ENCODE data around the gene GPR176.
A peak's percentile ranks its signal among the peaks of the same experiment; 100 is the strongest.

GPR176 gene

DNA sequence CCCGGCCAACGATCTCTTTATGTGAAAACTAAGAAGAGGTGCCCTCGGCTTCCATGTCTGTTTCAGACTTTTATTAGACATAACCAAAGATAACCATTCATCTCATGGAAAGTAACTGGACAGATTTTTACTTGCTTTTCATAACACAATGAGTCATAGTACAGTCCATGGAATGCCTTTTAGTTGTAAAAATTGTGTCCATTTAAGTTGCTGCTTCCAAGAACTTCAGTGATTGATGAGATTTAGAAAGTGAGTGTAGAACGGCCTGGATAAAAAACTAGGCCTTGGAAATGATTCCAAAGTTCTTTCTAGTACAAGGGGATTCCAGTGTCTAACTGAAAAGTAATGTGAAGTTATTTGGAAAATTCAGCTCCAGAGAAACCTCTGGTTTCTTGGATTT is 24.7 kb upstream of the GPR176 start:
- Mint-ChIP-seq H3K27ac (no peak overlapping the region), H3K9me3 (no peaks in the 10 kb centered on the region), H3K4me1 (ENCODE audit: low read depth) (peaks cover 30% of the 10 kb centered on the region), H3K27me3 (ENCODE audit: low read depth) (no peaks in the 10 kb centered on the region), H3K36me3 (ENCODE audit: low read depth) (peaks cover 45% of the 10 kb centered on the region), H3K4me3 (no peak overlapping the region)

DNA sequence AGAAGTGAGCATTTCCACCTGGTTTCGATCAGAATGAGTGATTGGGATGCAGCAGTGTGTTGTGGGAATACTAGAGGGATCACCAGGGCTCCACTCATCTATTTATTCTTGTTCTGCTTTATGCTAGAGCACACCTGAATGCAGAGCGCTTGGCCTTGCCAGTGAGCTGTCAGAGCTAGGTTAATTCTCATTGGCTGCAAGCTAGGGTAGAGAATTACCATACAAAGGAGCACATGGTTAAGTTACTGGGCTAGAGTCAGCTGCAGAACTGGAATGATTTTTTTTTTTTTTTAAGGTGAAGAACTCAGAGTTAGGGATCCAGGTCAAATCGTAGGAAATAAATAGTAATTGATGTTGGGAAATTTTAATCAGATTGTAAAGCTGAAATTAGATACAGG is 22.7 kb upstream of the GPR176 start:
- Mint-ChIP-seq H3K27ac (no peak overlapping the region), H3K36me3 (ENCODE audit: low read depth) (peaks cover 43% of the 10 kb centered on the region), H3K27me3 (ENCODE audit: low read depth) (no peaks in the 10 kb centered on the region), H3K4me1 (ENCODE audit: low read depth) (peaks cover 25% of the 10 kb centered on the region), H3K4me3 (no peak overlapping the region), H3K9me3 (no peaks in the 10 kb centered on the region)

DNA sequence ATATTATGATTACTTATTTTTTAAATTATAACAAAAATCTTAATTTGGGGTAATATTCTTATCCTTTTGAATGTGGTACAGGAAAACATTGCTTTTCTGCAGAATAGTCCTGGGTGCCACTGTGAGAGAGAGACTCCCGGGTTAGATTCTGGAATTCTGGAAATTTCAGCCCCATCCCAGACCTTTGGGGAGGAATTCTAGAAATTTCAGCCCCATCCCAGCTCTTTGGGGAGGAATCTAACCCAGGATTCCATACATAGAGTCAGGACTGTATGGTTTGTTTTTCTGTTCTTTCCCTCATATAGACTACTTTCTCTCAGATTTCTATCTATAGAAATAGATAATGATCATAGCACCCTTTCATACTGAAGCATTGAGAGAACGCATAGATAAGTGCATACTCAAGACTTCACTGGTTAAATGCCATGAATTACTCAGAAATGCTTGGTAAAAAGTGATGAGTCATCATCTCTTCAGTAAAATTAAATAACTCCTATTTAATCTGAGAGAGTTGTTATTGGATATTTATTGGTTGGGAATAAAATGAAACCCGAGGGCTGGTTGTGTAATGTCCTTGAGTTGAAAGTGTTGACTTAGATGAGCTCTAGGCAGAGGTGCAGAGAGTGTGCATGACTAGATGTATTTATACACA is 22.2 kb upstream of the GPR176 start:
- no peaks in the 10 kb centered on the region for H3K9me3 Mint-ChIP-seq
- no peaks in the 10 kb centered on the region for H3K27me3 Mint-ChIP-seq (ENCODE audit: low read depth)
- H3K4me1 Mint-ChIP-seq (ENCODE audit: low read depth) = peaks cover 23% of the 10 kb centered on the region
- no peak overlapping the region for H3K27ac Mint-ChIP-seq
- H3K4me3 Mint-ChIP-seq = no peak overlapping the region
- peaks cover 43% of the 10 kb centered on the region for H3K36me3 Mint-ChIP-seq (ENCODE audit: low read depth)

DNA sequence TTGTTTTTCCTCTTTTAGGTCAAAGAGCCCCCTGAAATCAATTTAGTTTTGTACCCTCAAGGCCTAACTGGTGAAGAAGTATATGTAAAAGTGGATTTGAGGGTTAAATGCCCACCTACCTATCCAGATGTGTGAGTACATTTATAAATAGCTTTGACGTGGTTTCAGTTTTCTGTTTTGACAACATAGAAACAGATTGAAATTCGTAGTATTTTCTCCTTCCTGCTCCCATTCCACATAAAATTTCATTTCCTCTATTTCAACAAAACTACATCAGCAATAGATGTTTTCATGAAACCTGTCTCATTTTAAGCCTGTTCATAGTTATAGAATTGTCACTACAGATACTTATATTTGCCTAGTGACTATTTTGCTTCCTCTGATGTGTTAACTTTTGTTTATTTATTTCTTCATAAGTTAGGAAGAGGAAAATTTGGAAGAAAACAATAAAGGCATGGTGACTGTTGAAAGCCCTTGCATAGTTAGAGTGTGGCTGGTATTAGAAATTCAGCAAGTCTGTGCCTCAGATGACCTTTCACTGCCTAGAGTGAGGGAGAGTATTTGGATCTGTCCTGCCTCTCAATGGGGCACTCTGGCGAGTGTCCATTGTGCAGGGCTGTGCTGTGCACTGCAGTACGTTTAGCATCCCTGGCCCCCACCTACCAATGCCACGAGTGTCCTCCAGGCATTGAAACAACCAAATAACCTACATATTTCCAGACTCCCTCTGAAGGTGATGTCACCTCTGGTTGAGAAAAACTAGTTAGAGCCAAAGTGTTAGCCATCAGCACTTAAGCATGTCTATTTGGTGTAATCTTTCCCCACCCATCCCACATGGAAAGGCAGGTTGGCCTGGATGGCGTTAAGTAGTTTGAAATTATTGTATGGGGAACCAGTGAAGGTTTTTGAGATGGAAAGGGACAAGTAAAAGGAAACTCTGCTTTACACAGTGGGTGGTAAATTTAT is 19.7 kb upstream of the GPR176 start:
- H3K9me3 Mint-ChIP-seq = no peaks in the 10 kb centered on the region
- H3K27me3 Mint-ChIP-seq (ENCODE audit: low read depth) = no peaks in the 10 kb centered on the region
- H3K27ac Mint-ChIP-seq = no peak overlapping the region
- peaks cover 35% of the 10 kb centered on the region for H3K36me3 Mint-ChIP-seq (ENCODE audit: low read depth)
- peaks cover 31% of the 10 kb centered on the region for H3K4me1 Mint-ChIP-seq (ENCODE audit: low read depth)
- no peak overlapping the region for H3K4me3 Mint-ChIP-seq

DNA sequence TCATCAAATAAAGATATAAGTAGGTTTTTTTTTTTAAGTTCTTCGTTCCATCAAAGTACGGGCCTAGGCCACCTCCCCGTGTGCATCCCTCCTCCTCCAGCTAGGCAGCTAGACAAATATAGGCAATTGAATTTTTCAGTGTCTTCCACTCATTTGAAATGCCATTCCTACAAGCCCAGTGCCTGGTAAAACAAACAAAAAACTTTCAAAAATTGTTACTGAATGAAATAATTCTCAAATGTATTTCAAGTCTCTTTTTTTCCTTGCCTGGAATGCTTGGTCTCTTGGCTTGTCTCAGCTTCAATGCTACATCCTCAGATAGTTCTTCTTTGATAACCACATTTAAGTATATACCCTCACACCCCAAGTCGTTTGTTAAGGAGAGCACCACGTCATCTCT is 17.6 kb upstream of the GPR176 start:
- Mint-ChIP-seq H3K27ac (no peak overlapping the region), H3K4me1 (ENCODE audit: low read depth) (peaks cover 39% of the 10 kb centered on the region), H3K4me3 (no peak overlapping the region), H3K27me3 (ENCODE audit: low read depth) (no peaks in the 10 kb centered on the region), H3K36me3 (ENCODE audit: low read depth) (peaks cover 25% of the 10 kb centered on the region), H3K9me3 (no peaks in the 10 kb centered on the region)

DNA sequence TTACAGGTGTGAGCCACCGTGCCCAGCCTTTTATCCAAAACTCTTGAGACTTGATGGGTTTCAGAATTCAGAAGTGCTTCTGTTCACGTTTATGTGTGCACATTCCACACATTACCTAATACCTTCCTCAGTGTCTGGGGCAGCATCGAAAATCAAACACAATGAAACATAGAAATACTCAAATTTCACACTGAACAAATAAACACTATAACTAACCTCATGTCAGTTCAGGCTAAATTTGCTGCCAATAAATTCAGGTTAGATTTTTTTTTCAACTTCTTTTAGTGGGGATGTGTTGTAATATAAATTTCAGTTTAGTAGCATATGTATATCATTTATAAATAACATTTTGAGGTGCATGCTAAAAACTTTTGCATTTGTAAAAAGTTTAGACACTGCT is 16.6 kb upstream of the GPR176 start:
- Mint-ChIP-seq H3K9me3 (no peaks in the 10 kb centered on the region), H3K27ac (no peak overlapping the region), H3K4me3 (peak overlapping the region; percentile 10), H3K36me3 (ENCODE audit: low read depth) (peaks cover 19% of the 10 kb centered on the region), H3K4me1 (ENCODE audit: low read depth) (peaks cover 38% of the 10 kb centered on the region), H3K27me3 (ENCODE audit: low read depth) (no peaks in the 10 kb centered on the region)

DNA sequence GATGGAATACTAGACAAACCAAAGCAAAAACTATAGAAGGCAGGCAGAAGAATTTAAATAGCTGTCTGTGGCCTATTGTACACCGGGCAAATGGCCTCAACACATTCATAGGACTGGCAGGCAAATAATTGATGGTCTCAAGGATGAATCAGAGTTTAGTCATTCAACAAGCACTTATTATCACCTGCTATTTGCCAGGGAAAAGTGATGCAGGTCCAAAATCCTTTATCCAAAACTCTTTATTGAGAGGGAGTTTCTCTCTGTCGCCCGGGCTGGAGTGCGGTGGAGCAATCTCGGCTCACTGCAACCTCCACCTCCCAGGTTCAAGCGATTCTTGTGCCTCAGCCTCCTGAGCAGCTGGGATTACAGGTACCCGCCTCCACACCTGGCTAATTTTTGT is 16.1 kb upstream of the GPR176 start:
- Mint-ChIP-seq H3K36me3 (ENCODE audit: low read depth) (peaks cover 18% of the 10 kb centered on the region), H3K27ac (no peak overlapping the region), H3K4me3 (no peak overlapping the region), H3K27me3 (ENCODE audit: low read depth) (no peaks in the 10 kb centered on the region), H3K4me1 (ENCODE audit: low read depth) (peaks cover 38% of the 10 kb centered on the region), H3K9me3 (no peaks in the 10 kb centered on the region)

DNA sequence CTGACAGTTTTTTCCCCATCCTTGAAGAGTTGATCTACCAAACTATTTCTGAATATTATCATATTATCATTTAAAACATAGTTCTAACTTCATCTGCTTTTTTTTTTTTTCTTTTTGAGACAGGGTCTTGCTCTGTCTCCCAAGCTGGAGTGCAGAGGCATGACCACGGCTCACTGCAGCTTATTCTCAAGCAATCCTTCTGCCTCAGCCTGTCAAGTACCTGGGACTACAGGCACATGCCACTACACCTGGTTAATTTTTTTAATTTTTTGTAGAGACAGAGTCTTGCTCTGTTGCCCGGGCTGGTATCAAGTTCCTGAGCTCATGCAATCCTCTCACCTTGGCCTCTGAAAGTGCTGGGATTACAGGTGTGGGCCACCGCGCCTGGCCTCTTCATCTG is 15.2 kb upstream of the GPR176 start:
- Mint-ChIP-seq H3K4me3 (peak overlapping the region; percentile 93), H3K9me3 (no peaks in the 10 kb centered on the region), H3K27me3 (ENCODE audit: low read depth) (no peaks in the 10 kb centered on the region), H3K4me1 (ENCODE audit: low read depth) (peaks cover 38% of the 10 kb centered on the region), H3K36me3 (ENCODE audit: low read depth) (peaks cover 14% of the 10 kb centered on the region), H3K27ac (no peak overlapping the region)

DNA sequence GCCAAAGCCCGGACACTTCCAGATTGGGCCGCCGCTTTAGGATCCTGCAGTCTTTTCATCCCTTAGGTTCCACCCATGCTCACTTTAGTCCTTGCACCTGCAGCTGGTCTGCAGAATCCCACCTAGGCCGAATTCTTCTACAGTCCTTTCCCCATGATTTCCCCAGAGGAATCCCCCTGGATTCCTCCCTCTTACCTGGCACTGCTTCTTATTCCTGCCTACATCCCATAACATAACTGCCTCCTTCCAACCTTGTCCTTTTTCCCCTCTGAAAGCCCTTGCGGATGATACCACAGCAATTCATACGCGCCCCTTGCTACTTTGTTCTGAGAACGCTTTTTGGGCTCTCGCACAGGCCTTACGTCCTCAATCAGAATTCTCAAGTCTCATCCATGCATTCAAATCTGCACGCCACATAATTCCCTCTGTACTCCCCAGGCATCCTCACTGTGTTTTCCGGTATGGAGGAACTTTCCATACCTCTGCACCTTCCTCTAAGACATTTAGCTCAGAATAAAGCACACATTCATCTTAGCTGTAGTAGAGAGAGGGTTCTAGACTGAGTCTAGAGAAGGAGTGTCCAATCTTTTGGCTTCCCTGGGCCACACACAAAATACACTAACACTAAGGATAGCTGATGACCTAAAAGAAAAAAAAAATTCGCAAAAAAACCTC is 14.5 kb upstream of the GPR176 start:
- no peaks in the 10 kb centered on the region for H3K9me3 Mint-ChIP-seq
- H3K27me3 Mint-ChIP-seq (ENCODE audit: low read depth) = no peaks in the 10 kb centered on the region
- peaks cover 36% of the 10 kb centered on the region for H3K4me1 Mint-ChIP-seq (ENCODE audit: low read depth)
- H3K4me3 Mint-ChIP-seq = peak overlapping the region; percentile 93
- peak overlapping the region; percentile 81 for H3K27ac Mint-ChIP-seq
- H3K36me3 Mint-ChIP-seq (ENCODE audit: low read depth) = peaks cover 12% of the 10 kb centered on the region

DNA sequence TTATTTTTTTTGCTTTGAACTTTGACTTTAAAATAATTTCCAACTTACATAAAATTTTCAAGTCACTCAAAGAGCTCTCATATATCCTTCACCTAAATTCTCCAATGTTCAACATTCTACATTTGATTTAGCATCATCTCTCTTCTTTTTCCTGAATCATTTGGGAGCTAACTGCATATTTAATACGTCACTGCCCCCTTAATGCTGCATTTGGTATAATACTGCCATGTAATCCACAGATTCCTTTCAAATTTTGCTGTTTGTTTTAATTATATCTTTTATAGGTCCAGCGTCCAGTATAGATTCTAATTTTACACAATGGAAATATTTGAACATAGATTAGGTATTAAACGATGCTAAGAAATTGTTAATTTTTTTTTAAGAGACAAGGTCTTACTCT is 11.5 kb upstream of the GPR176 start:
- Mint-ChIP-seq H3K36me3 (ENCODE audit: low read depth) (peaks cover 8% of the 10 kb centered on the region), H3K4me1 (ENCODE audit: low read depth) (peaks cover 25% of the 10 kb centered on the region), H3K27ac (no peak overlapping the region), H3K27me3 (ENCODE audit: low read depth) (no peaks in the 10 kb centered on the region), H3K9me3 (no peaks in the 10 kb centered on the region), H3K4me3 (no peak overlapping the region)

DNA sequence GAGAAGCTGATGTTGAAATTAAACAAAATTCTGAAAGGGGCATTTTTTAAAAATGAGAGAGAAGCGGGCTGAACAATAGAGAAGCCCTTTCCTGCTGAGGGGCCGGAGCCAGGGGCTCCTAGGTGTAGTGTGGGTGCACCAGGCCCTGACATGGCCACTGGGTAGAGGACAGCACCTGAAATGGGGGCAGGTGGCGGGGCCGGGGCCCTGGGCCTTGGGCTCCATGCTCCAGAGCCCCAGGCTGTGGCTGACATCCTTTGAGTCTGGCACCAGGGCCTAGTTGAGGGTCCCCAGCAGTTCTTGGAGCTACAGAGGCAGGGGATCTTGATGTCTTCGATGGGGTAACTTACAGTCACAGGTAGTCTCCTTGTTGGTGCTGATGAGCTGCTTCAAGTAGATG is 6.5 kb upstream of the GPR176 start:
- Mint-ChIP-seq H3K4me3 (no peak overlapping the region), H3K36me3 (ENCODE audit: low read depth) (peaks cover 2% of the 10 kb centered on the region), H3K9me3 (peaks cover 4% of the 10 kb centered on the region), H3K4me1 (ENCODE audit: low read depth) (peaks cover 12% of the 10 kb centered on the region), H3K27me3 (ENCODE audit: low read depth) (no peaks in the 10 kb centered on the region), H3K27ac (no peak overlapping the region)

DNA sequence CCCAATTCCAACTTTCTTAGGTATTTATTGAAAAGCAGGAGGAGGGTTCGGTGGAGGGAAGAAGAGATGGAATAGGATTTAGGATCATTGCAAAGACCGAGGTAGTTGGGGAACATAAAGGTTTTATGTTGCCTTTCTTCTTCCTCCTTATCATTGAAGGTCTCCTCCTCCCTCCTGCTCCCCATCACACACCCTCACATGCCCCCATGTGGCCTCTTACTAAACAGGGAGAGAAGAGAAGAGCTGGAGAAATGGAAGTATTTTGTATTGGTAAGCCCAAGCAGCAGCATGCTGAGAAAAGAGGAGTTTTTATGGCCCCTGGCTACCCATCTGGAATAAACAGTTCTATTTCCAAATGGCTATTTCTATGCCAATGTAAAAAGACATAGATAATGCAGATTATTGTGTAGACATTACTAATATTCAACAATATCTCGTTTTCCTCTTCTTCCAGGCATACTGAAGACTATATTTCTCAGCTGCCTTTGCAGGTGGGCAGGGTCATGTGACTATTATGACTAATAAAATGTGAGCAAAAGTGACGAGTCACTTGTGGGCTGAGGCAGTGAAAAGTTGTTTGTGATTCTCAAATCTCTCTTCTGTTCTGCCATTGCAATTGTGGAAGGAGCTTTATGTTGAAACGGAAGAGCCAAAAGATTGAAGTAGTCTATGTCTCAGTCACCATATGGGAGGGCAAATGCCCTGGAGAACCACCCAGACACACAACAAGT is 5.2 kb upstream of the GPR176 start:
- H3K36me3 Mint-ChIP-seq (ENCODE audit: low read depth) = peaks cover 5% of the 10 kb centered on the region
- no peaks in the 10 kb centered on the region for H3K27me3 Mint-ChIP-seq (ENCODE audit: low read depth)
- no peak overlapping the region for H3K27ac Mint-ChIP-seq
- H3K9me3 Mint-ChIP-seq = peaks cover 4% of the 10 kb centered on the region
- H3K4me1 Mint-ChIP-seq (ENCODE audit: low read depth) = peaks cover 18% of the 10 kb centered on the region
- no peak overlapping the region for H3K4me3 Mint-ChIP-seq

DNA sequence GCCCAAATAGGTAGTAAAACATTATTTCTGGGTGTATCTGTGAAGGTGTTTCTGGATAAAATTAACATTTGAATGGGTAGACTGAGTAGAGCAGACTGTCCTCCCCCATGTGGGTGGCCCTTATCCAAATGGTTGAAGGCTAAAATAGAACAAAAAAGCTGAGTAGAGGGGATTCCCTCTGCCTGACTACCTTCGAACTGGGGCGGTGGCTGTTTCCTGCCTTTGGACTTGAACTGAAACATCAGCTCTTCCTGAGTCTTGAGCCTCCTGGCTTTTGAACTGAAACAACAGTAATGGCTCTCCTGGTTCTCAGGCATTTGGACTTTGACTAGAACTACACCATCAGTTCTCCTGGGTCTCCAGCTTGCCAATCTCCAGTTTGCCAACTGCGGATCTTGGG is 4.4 kb upstream of the GPR176 start:
- Mint-ChIP-seq H3K9me3 (peaks cover 4% of the 10 kb centered on the region), H3K4me3 (no peak overlapping the region), H3K27ac (peak overlapping the region; percentile 43), H3K27me3 (ENCODE audit: low read depth) (peaks cover 1% of the 10 kb centered on the region), H3K36me3 (ENCODE audit: low read depth) (peaks cover 5% of the 10 kb centered on the region), H3K4me1 (ENCODE audit: low read depth) (peaks cover 19% of the 10 kb centered on the region)

DNA sequence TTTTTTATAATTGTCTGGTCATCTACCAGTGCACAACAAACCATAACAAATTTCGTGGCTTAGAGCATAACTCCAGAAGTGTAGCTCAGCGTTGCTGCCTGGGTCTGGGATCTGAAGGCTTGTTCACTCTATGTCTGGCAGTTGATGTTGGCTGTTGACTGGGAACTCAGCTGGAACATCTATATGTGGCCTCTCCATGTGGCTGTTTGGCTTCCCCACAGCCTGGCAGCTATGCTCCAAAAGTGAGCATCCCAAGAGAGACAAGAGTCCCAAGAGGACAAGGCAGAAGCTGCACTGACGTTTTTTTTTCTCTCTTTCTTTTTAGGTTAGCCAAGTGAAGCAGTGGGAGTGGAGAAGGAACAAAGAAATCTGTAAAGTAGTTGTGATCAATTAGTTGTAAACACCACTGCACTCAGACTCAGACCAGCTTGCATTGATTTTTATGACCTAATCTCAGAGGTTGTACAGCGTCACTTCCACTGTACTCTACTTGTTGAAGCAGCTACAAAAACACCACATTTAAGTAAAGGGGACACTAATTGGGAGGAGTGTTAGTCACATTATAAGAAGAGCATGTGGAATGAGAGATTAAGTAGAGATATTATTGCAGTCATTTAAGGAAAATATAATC is 2.5 kb upstream of the GPR176 start:
- no peak overlapping the region for H3K4me3 Mint-ChIP-seq
- H3K9me3 Mint-ChIP-seq = peaks cover 4% of the 10 kb centered on the region
- peaks cover 5% of the 10 kb centered on the region for H3K36me3 Mint-ChIP-seq (ENCODE audit: low read depth)
- peaks cover 20% of the 10 kb centered on the region for H3K27me3 Mint-ChIP-seq (ENCODE audit: low read depth)
- peaks cover 24% of the 10 kb centered on the region for H3K4me1 Mint-ChIP-seq (ENCODE audit: low read depth)
- no peak overlapping the region for H3K27ac Mint-ChIP-seq
